Osteoblast (primary cell): ENCODE results near the gene GALNS. TPM values are rescaled to one million over a fixed set of nuclear protein-coding genes. Genes with fewer than 3 reads are reported as not detected.

Source experiments
- DNase-seq: peaks from one replicate; pipeline ENCODE4 v3.0.0; 2011; ENCODE audit warnings: low spot score, mixed read lengths; ENCODE audit not compliant: insufficient read length; ENCODE audit errors: missing footprints
- H2AFZ ChIP-seq: 2 replicates; pipeline ENCODE4 v1.6.0; 2011; ENCODE audit warnings: mild to moderate bottlenecking, low read length
- H3K27ac ChIP-seq: 2 replicates; pipeline ENCODE4 v1.5.1; 2011; ENCODE audit warnings: mild to moderate bottlenecking, low read depth, low read length, moderate library complexity
- H3K27me3 ChIP-seq: 2 replicates; pipeline ENCODE4 v1.6.0; 2012; ENCODE audit warnings: mild to moderate bottlenecking, control low read depth, inconsistent platforms, low read length, moderate library complexity; ENCODE audit not compliant: insufficient read depth
- H3K36me3 ChIP-seq: 2 replicates; pipeline ENCODE4 v1.5.1; 2011; ENCODE audit warnings: mild to moderate bottlenecking, low read length, control low read depth, moderate library complexity; ENCODE audit not compliant: insufficient read depth
- H3K4me1 ChIP-seq: 2 replicates; pipeline ENCODE4 v1.5.1; 2011; ENCODE audit warnings: mild to moderate bottlenecking, low read length, control low read depth, moderate library complexity; ENCODE audit not compliant: insufficient read depth
- H3K4me2 ChIP-seq: 2 replicates; pipeline ENCODE4 v1.6.0; 2011; ENCODE audit warnings: mild to moderate bottlenecking, low read length; ENCODE audit not compliant: insufficient read depth
- H3K4me3 ChIP-seq: fragments of 200-600 bp; sonication (generic); 3 replicates; pipeline ENCODE4 v1.5.1; 2012; ENCODE audit warnings: mild to moderate bottlenecking, low read length, inconsistent platforms; ENCODE audit not compliant: insufficient read depth
- H3K79me2 ChIP-seq: 2 replicates; pipeline ENCODE4 v1.6.0; 2012; ENCODE audit warnings: mild to moderate bottlenecking, low read length, control low read depth, inconsistent platforms; ENCODE audit not compliant: insufficient read depth
- H3K9me3 ChIP-seq: 2 replicates; pipeline ENCODE4 v1.5.1; 2011; ENCODE audit warnings: low read depth, low read length, control low read depth
- H4K20me1 ChIP-seq: 2 replicates; pipeline ENCODE4 v1.6.0; 2012; ENCODE audit warnings: mild to moderate bottlenecking, low read length, control low read depth; ENCODE audit not compliant: insufficient read depth
- CTCF ChIP-seq: IDR thresholded peaks from 2 replicates; pipeline ENCODE4 v1.5.1; 2011; ENCODE audit warnings: mild to moderate bottlenecking, low read depth, low read length, moderate library complexity; ENCODE audit errors: extremely low read depth
- total RNA-seq: library from RNA; depleted of rRNA; stranded (reverse); fragments of >200 nt; gene quantifications from 2 replicates; pipeline ENCODE4 v1.2.3, GENCODE V29; 2012

GALNS gene
- total RNA-seq, 1 donor = 48.1 TPM

DNA sequence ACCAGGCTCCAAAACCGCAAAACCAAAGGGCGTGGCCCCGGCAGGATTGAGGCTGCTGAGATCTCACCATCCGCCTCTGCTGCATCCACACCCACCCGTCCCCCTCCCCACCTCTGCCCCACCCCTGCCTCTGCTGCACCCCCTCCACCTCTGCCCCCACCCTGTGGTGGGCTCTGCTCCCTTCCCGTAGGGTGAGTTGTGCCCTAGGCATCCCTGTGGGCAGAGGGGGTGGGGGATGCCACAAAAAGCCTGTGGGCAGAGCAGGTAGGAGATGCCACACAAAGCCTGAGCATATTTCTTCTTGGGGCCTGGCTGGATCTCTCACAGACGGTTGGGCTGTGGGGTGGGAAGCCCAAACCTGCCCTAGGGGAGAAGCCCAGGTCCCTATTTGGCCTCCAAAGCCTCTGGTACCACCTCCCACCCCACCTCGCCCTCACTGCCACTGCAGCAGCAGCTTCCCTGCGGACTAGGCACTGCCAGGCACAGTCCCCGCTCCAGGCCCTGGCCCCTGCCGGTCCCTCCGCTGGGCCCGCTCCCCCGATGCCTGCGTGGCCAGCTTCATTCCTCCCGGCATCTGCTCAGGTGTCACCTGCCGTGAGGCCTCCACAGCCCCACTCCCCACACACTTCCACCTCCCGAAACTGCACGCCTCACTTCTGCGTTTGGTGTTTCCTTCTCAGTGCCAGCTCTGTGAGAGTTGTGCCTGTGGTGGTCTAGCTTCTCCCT, 21.0 kb upstream of the GALNS start:
- no peaks in the 10 kb centered on the region for H3K9me3 ChIP-seq

GRCh38 chr16:88876942-88877526, 20.3 kb upstream of the GALNS start:
- no peak overlapping the region for H2AFZ ChIP-seq
- no peaks in the 10 kb centered on the region for H3K79me2 ChIP-seq
- no peaks in the 10 kb centered on the region for H4K20me1 ChIP-seq
- no peak overlapping the region for H3K4me3 ChIP-seq
- peaks cover 28% of the 10 kb centered on the region for H3K27me3 ChIP-seq
- H3K9me3 ChIP-seq = no peaks in the 10 kb centered on the region
- no peak overlapping the region for H3K27ac ChIP-seq
- DNase-seq = no peak
- no peaks in the 10 kb centered on the region for H3K4me1 ChIP-seq
- no peaks in the 10 kb centered on the region for H3K36me3 ChIP-seq
- no peak overlapping the region for H3K4me2 ChIP-seq
- TF ChIP-seq CTCF = no peak

More for the DNA sequence above, 21.0 kb upstream of the GALNS start:
- H3K79me2 ChIP-seq = no peaks in the 10 kb centered on the region
- no peak for DNase-seq
- H3K27me3 ChIP-seq = peaks cover 26% of the 10 kb centered on the region
- H3K36me3 ChIP-seq = no peaks in the 10 kb centered on the region
- H3K4me1 ChIP-seq = no peaks in the 10 kb centered on the region
- no peak overlapping the region for H3K4me2 ChIP-seq
- H2AFZ ChIP-seq = no peak overlapping the region
- no peak for TF ChIP-seq CTCF
- H4K20me1 ChIP-seq = no peaks in the 10 kb centered on the region
- H3K27ac ChIP-seq = no peak overlapping the region
- H3K4me3 ChIP-seq = no peak overlapping the region

GRCh38 chr16:88875703-88876234, 19.0 kb upstream of the GALNS start:
- no peaks in the 10 kb centered on the region for H3K36me3 ChIP-seq

More at GRCh38 chr16:88875703-88876234, 19.0 kb upstream of the GALNS start:
- Histone ChIP-seq H3K4me3 (no peak overlapping the region), H3K9me3 (no peaks in the 10 kb centered on the region), H2AFZ (no peak overlapping the region), H3K79me2 (no peaks in the 10 kb centered on the region), H3K27ac (no peak overlapping the region), H3K4me1 (no peaks in the 10 kb centered on the region), H3K4me2 (no peak overlapping the region), H3K27me3 (peaks cover 27% of the 10 kb centered on the region), H4K20me1 (no peaks in the 10 kb centered on the region)
- TF ChIP-seq CTCF = no peak
- no peak for DNase-seq
